ENCODE measurements around the gene VPS35L.
"Not testable (repeated sequence)": the region's sequence is repeated elsewhere in the genome, so short reads cannot be mapped to it uniquely, and the experiment has no call there.

Gene VPS35L

GRCh38 chr16:19716728-19717127 is 161.2 kb downstream of the VPS35L start:
- not testable (repeated sequence) for DNase-seq

GRCh38 chr16:19717314-19717713 is 161.8 kb downstream of the VPS35L start:
- DNase-seq: no peak

GRCh38 chr16:19717741-19718623 is 162.5 kb downstream of the VPS35L start, which contains the start of the genes IQCK and KNOP1:
Gene IQCK, plus strand, starts transcription at chr16:19718271. Its CDS starts 36 bp downstream, at chr16:19718307.
Gene KNOP1, minus strand, starts transcription at chr16:19718227. Its CDS starts 3,192 bp downstream, at chr16:19715035.
- DNase-seq: peak; percentile 93

- no peak for DNase-seq
These were observed 163.1 kb downstream of the VPS35L start for GRCh38 chr16:19718624-19718965.

- no peak for DNase-seq
These were observed 166.9 kb downstream of the VPS35L start for GRCh38 chr16:19722269-19722952.

- no peak for DNase-seq
These were observed 167.5 kb downstream of the VPS35L start for GRCh38 chr16:19722981-19723380.

- DNase-seq: no peak
These were observed 173.1 kb downstream of the VPS35L start for GRCh38 chr16:19728636-19728965.

GRCh38 chr16:19733551-19733950 is 178.0 kb downstream of the VPS35L start:
- no peak for DNase-seq

GRCh38 chr16:19735074-19735867 is 179.8 kb downstream of the VPS35L start:
- DNase-seq: no peak

GRCh38 chr16:19737306-19738038 is 182.0 kb downstream of the VPS35L start:
- no peak for DNase-seq

- no peak for DNase-seq
These were observed 185.9 kb downstream of the VPS35L start for GRCh38 chr16:19741354-19741753.

- no peak for DNase-seq
These were observed 188.3 kb downstream of the VPS35L start for GRCh38 chr16:19743816-19744159.

GRCh38 chr16:19744670-19745069 is 189.2 kb downstream of the VPS35L start:
- DNase-seq: no peak

- DNase-seq: no peak
These were observed 189.9 kb downstream of the VPS35L start for GRCh38 chr16:19745286-19746010.

- no peak for DNase-seq
These were observed 191.1 kb downstream of the VPS35L start for GRCh38 chr16:19746561-19746960.

GRCh38 chr16:19748389-19749168 is 193.1 kb downstream of the VPS35L start:
- DNase-seq: no peak

- no peak for DNase-seq
These were observed 194.1 kb downstream of the VPS35L start for GRCh38 chr16:19749571-19750080.

Measured in activated CD8-positive, alpha-beta memory T cell treated with anti-CD3 and anti-CD28 coated beads for 24 hours (primary cell).